Adipocyte (in vitro differentiated cells): ENCODE results near the gene PLA2G2F.
A peak's percentile ranks its signal among the peaks of the same experiment; 100 is the strongest.

ENCODE experiments used
- DNase-seq: peaks from one replicate; pipeline ENCODE4 v3.0.0-alpha.2; 2015; ENCODE audit warnings: low read depth
- H3K27me3 ChIP-seq: replicated peaks from 2 replicates; pipeline ENCODE4 v1.7.0; 2013; ENCODE audit warnings: mild to moderate bottlenecking, low read length, moderate library complexity; ENCODE audit not compliant: control insufficient read depth, insufficient read depth
- H3K36me3 ChIP-seq: 2 replicates; pipeline ENCODE4 v1.7.0; 2013; ENCODE audit warnings: low read length, mild to moderate bottlenecking, moderate library complexity; ENCODE audit not compliant: control insufficient read depth, insufficient read depth, severe bottlenecking
- H3K4me1 ChIP-seq: 2 replicates; pipeline ENCODE4 v1.7.0; 2013; ENCODE audit warnings: mild to moderate bottlenecking, low read length, moderate library complexity; ENCODE audit not compliant: control insufficient read depth, insufficient read depth
- H3K4me3 ChIP-seq: 2 replicates; pipeline ENCODE4 v1.7.0; 2013; ENCODE audit warnings: mild to moderate bottlenecking, low read length, moderate library complexity
- H3K9ac ChIP-seq: 2 replicates; pipeline ENCODE4 v1.7.0; 2013; ENCODE audit warnings: mild to moderate bottlenecking, low read length, moderate library complexity
- H3K9me3 ChIP-seq: 2 replicates; pipeline ENCODE4 v1.7.0; 2013; ENCODE audit warnings: mild to moderate bottlenecking, low read length, moderate library complexity; ENCODE audit not compliant: control insufficient read depth

Gene PLA2G2F

GRCh38 chr1:20179371-20180128 is 40.4 kb downstream of the PLA2G2F start:
- Histone ChIP-seq H3K4me3 (no peak overlapping the region), H3K9ac (no peak overlapping the region), H3K27me3 (peaks cover 61% of the 10 kb centered on the region), H3K9me3 (no peaks in the 10 kb centered on the region), H3K4me1 (peaks cover 13% of the 10 kb centered on the region), H3K36me3 (no peaks in the 10 kb centered on the region)
- no peak for DNase-seq

- Histone ChIP-seq H3K36me3 (no peaks in the 10 kb centered on the region), H3K4me1 (peaks cover 9% of the 10 kb centered on the region), H3K27me3 (peaks cover 68% of the 10 kb centered on the region), H3K9ac (no peak overlapping the region), H3K4me3 (no peak overlapping the region), H3K9me3 (no peaks in the 10 kb centered on the region)
- DNase-seq: no peak
Observed at GRCh38 chr1:20180129-20180843, 41.2 kb downstream of the PLA2G2F start.

- H3K36me3 ChIP-seq: no peaks in the 10 kb centered on the region
- H3K4me1 ChIP-seq: peaks cover 6% of the 10 kb centered on the region
- H3K4me3 ChIP-seq: no peak overlapping the region
- no peaks in the 10 kb centered on the region for H3K9me3 ChIP-seq
- no peak for DNase-seq
- no peak overlapping the region for H3K9ac ChIP-seq
- peaks cover 72% of the 10 kb centered on the region for H3K27me3 ChIP-seq
Observed at GRCh38 chr1:20180844-20181207, 41.7 kb downstream of the PLA2G2F start.

GRCh38 chr1:20182415-20182814 is 43.3 kb downstream of the PLA2G2F start:
- H3K4me3 ChIP-seq: no peak overlapping the region
- H3K9me3 ChIP-seq: no peaks in the 10 kb centered on the region
- H3K4me1 ChIP-seq: peaks cover 6% of the 10 kb centered on the region
- no peak for DNase-seq
- no peaks in the 10 kb centered on the region for H3K36me3 ChIP-seq
- no peak overlapping the region for H3K9ac ChIP-seq
- peaks cover 68% of the 10 kb centered on the region for H3K27me3 ChIP-seq

- no peak overlapping the region for H3K4me3 ChIP-seq
- H3K36me3 ChIP-seq: no peaks in the 10 kb centered on the region
- no peak for DNase-seq
Observed at GRCh38 chr1:20183035-20183434, 43.9 kb downstream of the PLA2G2F start.

GRCh38 chr1:20183616-20184271 is 44.6 kb downstream of the PLA2G2F start:
- H3K4me1 ChIP-seq: peaks cover 6% of the 10 kb centered on the region
- no peaks in the 10 kb centered on the region for H3K36me3 ChIP-seq
- no peaks in the 10 kb centered on the region for H3K9me3 ChIP-seq
- no peak overlapping the region for H3K4me3 ChIP-seq
- H3K9ac ChIP-seq: no peak overlapping the region
- no peak for DNase-seq
- peaks cover 76% of the 10 kb centered on the region for H3K27me3 ChIP-seq

More at GRCh38 chr1:20183035-20183434, 43.9 kb downstream of the PLA2G2F start:
- no peak overlapping the region for H3K9ac ChIP-seq
- peaks cover 6% of the 10 kb centered on the region for H3K4me1 ChIP-seq
- H3K9me3 ChIP-seq: no peaks in the 10 kb centered on the region
- peaks cover 72% of the 10 kb centered on the region for H3K27me3 ChIP-seq

- peaks cover 6% of the 10 kb centered on the region for H3K4me1 ChIP-seq
- no peak for DNase-seq
- no peaks in the 10 kb centered on the region for H3K36me3 ChIP-seq
- H3K27me3 ChIP-seq: peaks cover 76% of the 10 kb centered on the region
- H3K4me3 ChIP-seq: no peak overlapping the region
- no peak overlapping the region for H3K9ac ChIP-seq
- H3K9me3 ChIP-seq: no peaks in the 10 kb centered on the region
Observed at GRCh38 chr1:20184481-20184900, 45.4 kb downstream of the PLA2G2F start.

- no peak overlapping the region for H3K9ac ChIP-seq
- H3K9me3 ChIP-seq: no peaks in the 10 kb centered on the region
- H3K27me3 ChIP-seq: peaks cover 77% of the 10 kb centered on the region
- DNase-seq: no peak
- peaks cover 6% of the 10 kb centered on the region for H3K4me1 ChIP-seq
- no peaks in the 10 kb centered on the region for H3K36me3 ChIP-seq
- H3K4me3 ChIP-seq: no peak overlapping the region
Observed at GRCh38 chr1:20184997-20185833, 46.1 kb downstream of the PLA2G2F start.

- no peak within 1 kb of the TSS for H3K9ac ChIP-seq
- no peaks in the 10 kb centered on the region for H3K36me3 ChIP-seq
- H3K4me3 ChIP-seq: no peak within 1 kb of the TSS
- H3K27me3 ChIP-seq: peaks cover 78% of the 10 kb centered on the region
- peak; percentile 4 for DNase-seq
- no peaks in the 10 kb centered on the region for H3K9me3 ChIP-seq
- peaks cover 6% of the 10 kb centered on the region for H3K4me1 ChIP-seq
Observed at GRCh38 chr1:20185834-20186782, 47.0 kb downstream of the PLA2G2F start, which contains the start of the genes PLA2G2C and UBXN10. PLA2G2C (minus strand) TSS chr1:20186518; CDS start chr1:20177363, 9,155 bp downstream. UBXN10 (plus strand) TSS chr1:20186096; CDS start chr1:20190562, 4,466 bp downstream.
